SH-SY5Y (cell line): ENCODE data around the gene SETD9.

Experiments used
- GATA2 ChIP-seq: IDR thresholded peaks from 2 replicates; pipeline ENCODE4 v1.6.1; 2011; ENCODE audit warnings: mild to moderate bottlenecking, low read depth, low read length
- GATA3 ChIP-seq: IDR thresholded peaks from 2 replicates; pipeline ENCODE4 v1.6.1; 2011; ENCODE audit warnings: low read depth, mild to moderate bottlenecking, low read length, moderate library complexity

DNA sequence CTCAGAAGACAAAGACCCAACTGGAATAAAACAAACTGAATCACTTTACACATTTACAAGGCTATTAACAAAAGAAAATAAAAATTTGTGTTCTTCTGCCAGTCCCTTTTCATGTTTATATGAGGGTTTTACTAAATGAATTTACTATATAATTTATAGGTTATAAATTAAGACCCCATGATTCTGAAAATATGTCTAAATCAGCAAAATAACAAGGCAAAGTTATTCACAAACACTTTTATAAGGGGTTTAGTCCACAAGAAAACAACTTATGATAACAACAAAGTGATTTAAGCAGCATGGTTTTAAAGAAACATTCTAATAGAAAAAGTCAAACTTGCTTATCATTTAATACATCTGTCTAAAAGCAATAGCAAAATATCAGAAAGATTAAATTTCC is 37.7 kb downstream of the SETD9 start:
- TF ChIP-seq GATA2, result no peak
- TF ChIP-seq GATA3, result no peak
